IPS DF 4.7 (cell line): ENCODE measurements around the gene SNRPA1.

Experiments
- DNase-seq: peaks from one replicate; pipeline ENCODE4 v3.0.0-alpha.2; 2013; ENCODE audit warnings: low spot score; ENCODE audit errors: extremely low read depth

SNRPA1 gene

DNA sequence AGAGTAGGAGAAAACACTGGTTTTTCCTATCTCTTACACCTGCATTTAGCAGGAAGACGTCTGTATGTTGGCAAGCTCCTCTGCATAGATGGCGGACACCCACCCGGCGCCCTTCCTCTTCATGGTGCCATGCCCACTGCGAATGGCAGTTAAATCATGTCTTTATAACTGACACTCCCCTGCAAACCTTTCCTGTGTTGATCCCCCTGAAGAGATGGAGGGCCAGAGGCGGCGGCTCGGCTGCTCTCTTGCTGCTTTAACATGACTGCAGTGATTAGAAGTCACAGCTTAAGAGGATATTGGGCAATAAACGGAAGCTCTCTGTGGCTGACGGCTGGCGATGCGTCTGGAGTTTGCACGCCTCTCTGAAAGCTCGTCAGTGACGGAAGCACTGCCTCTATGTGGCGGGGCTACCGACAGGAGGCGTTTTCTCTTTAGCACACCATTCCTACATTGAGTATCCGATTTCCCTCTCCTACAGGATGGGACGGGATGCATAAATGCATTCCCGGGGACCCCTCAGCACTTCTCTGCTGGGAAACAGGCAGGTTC is 25.5 kb upstream of the SNRPA1 start:
- DNase-seq: no peak

DNA sequence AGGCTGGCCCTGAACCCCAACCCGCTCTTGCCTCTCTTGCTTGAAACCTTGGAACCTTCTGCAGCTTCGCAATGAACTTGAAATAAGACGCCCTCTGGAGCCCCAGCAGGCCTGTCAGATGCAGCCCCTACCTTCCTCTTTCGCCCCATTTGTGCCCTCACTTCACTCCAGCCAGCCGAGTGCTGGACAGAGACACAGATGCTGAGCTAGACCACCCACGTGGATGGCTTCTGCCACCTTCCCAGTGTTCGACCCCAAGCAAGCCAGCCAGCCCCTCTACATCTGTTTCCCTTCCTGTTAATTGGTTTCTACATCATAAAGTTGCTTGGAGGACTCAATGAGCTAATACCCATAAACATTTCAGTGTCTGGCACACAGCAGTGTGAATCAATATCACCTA is 23.8 kb upstream of the SNRPA1 start:
- no peak for DNase-seq

DNA sequence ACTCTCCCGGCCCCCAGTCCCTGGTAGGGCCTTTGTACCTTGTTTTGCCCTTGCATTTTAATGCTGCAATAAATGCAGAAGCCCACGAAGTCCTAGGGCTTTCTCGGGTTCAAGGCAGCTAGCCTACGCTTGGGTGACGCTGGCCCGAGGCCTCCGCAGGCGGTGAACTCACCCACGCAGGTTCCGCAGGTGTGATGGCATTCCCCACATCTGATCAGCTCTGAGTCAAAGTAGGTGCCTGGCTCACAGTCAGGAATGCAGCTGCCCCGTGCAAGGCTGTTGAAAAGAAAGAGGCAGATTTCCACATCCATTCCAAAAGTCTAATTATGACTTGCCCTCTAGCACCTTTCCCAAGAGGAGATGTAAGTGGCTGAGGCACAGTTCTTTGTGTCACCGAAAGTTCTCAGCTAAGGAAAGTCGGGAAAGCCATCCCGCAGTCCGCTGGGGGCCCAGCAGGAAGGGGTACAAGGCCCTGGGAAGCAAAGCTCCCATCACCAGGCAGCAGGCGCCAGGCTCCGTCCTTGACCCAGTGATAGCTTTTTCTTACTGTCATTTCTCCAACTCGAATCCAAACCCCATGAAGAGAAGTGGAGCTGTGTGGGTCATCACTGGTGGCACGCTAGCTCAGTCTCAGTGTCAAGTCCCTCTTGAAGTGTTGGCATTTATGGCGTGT is 23.2 kb upstream of the SNRPA1 start:
- DNase-seq: no peak

DNA sequence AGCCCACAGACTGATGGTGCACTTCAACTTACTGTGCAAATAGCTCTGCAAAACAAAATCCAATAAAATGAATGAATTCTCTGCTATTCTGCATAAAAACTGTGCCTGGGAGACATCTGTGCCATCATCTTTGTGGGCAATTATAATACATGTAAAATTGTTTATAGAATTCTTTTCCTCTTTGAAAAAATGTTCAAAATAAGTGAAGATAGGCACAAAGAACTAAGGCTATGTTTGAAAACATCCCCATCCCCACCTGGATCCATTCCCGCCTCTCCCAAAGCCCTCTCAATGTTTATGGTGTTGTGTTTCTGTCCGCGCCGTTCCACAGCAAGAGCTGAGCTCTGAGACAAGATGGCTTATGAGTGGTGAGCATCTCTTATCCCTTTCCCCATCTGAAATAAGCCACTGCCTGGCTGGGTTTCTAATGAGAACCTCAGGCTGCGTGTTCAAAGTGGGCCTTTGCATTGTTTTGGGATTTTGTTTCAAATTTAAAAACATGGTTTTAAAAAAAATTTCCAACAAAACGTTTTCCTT is 22.4 kb upstream of the SNRPA1 start:
- no peak for DNase-seq

DNA sequence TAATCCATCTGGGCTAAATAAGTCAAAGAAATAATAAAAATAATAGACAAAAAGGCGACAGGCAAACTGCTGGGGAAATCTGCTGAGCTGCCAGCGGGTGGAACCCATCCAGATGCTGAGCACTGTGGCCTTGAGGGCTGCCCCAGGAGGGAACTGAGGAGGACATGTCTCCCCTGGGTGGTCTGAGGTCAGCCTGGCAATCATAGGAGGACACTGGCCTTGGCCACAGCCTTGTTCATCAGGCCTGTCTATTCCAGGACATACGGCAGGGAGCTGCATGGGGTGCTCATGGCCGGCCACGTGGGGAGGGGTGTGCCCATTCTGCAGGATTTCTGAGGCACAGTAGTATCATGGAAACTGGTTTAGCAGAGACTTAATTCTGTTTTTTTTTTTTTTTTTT is 21.5 kb upstream of the SNRPA1 start:
- no peak for DNase-seq

DNA sequence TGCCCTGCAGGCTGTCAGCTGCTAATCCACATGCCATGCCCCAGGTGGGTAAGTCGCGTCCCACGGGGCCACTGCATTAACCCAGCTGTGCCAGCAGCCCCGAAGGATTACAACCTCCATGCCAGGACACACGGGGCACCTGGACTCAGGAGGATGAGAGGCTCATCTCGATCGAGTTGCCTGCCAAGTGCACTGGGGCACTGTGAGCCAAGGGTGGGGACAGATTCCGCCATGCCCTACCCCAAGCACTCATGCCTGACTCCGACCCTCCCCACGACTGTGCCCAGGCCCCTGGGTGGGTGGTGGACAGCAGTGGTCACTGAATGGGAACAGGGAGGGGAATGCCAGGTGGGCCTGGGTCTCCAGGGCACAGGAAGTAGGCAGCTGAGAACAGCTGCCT is 20.7 kb upstream of the SNRPA1 start:
- DNase-seq: no peak

DNA sequence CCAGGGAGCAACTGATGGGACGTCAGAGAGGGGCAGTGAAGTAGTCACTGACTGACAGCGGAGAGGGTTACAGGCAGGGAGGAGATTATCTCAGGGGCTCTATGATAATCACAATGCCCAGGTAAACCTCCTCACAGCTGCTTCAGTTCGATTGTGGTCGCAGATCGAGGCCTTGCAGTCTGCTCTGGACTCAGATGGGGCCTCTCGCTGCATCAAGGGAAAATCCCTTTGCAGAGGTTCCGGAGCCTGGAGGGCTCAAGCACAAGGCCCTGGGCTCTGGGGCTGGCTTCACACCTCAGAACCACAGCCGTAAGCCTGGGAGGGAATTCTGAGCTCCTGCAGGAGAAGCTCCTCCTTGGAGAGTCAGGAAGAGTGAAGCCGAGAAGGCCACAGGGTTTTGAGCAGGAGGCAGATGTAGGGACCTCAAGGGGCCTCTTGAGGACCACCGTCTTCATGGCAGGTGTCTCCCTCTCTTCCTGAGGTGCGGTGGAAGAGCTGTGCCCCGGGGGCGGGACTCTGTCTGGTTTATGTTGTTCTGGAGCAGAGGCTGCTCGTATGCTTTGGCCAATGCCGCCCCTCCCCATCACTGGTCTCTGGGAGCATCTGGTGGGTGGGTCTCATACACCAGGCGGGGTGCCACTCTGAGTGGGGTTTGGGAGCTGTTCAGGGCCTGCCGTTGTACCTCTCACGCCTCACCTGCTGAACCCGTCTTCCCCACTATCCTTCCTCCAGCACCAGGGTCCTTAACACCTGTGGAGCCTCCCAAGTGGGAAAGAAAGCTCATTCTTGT is 19.5 kb upstream of the SNRPA1 start:
- DNase-seq: no peak

DNA sequence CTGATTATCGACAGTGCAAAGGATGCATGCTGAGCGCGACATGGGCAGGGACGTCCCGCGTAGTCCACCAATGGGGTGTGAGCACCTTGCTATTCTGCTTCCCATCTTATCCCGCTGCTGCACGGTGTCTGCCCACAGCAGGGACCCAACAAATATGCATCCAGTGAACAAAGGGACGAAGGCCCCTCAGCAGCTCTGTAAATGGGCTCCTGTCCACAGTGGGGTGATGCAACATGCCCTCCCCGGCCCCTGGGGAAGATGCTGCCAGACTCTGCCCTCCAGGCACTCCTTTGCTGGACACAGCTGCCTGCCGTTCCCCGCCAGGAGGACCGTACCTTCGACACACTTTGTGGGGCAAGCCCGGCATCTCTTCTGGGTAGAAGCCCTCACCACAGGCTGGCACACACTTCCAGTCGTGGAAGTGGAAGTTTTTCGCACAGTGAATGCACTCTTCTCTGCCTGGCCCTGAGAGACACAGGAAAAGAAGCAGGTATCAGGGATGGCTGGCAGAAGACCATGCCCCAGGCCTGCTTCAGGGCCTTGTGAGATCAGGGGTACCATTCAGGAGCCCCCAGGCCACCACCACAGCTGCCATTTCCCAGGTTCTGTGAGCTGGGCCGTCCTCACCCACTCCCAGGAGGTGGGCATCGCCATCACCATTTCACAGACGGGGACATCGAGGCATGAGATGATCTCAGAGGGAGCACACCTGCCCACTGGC is 18.2 kb upstream of the SNRPA1 start:
- DNase-seq: no peak

DNA sequence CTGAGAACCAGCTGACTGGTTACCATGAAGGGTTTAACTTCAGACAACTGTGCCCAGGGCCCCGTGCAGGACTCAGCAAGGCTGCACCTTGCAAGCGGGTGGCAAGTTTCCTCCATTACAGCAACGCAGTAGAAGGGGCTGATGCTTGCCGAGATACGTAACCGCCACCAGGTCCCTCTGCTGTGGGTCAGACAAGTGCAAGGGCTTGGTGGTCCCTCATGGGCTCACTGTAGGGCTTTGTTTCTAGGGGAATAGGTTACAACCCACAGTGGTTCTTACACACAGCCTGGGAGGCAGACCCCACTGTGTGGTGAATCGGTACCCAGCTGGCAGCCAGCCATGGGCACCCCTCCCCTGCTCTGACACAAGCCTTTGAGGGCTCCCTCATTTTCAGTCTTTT is 15.5 kb upstream of the SNRPA1 start:
- DNase-seq: no peak

DNA sequence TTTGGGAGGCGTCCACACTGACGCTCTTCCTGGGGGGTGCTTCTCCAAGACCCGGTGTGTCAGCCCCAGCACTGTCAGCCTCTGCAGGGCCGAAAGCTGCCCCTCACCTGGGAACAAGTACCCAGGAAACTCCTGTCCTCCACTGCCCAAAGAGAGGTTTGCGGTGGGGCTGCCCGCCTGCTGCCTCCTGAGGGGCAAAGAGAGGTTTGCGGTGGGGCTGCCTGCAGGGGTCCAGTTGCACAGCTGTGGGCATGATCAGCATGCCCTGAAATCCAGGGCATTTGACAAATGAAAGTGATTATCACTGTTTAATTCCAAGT is 15.1 kb upstream of the SNRPA1 start:
- no peak for DNase-seq

DNA sequence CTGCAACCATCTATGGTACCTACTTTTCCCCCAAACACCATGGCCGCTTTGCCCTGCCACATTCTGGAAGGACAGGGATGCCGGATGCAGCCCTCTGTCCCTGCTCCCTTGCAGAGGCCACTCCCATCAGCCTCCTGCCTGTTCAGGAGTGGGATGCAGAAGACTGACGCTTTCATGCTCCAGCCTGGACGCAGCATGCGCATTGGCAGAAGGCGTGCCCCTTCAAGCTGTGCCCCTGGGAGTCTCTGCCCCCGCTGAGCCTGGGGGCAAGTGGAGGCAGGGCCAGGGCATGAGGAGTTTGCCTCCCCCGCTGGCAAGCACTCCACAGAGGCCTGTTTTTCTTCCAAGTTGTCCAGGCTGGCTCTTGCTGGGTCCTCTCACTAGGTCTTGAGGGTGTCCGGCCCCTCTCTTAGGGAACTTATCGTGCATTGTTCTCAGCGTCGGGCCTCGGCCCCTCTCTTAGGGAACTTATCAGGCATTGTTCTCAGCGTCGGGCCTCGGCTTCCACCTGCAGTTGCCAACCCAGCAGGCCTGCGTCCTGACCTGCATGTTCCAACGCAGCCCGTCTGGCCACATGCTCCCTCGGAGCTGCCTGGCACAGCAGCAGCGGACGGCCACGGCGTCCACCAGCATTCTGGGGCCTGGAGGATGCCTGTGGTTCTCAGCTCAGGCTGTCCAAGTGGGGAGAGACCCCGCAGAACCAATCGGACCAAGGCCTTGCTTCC is 14.6 kb upstream of the SNRPA1 start:
- DNase-seq: no peak

DNA sequence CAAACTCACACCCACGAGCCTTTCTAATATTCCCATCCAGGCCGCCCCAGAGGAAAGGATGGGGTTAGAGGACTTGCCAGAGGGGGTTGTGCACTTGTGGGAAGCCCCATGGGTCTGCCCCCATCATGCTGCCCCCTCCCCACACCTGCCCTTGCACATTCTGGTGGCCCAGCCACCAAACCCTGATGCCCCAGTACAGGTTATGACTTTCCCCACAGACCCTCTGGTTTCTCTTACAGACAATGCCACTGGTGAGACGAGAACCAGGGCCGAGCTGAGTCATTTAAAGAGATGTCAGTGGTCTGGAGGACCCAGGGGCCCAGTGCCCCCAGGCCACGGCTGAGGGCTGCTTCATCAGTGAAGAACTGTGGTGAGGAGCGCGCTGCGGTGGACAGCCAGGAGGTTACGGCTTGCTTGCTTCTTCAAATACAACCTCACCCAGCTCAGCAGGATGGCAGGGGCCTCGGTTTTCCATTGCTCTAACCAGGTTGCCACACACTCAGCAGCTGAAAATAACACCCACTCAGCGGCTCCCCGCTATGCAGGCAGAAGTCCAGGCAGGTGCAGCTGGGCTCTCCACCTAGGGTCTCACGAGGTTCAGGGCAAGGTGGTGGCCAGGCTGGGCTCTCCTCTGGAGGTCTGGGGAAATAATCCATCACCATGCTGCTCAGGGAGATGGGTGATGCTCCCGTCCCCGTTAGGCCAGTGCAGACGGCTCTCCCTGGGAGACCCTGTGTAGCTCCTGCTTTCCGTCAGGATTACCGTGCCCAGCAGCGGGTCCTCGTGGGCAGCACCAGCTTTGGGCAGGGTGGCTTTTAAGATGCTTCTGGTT is 13.8 kb upstream of the SNRPA1 start:
- DNase-seq: no peak

DNA sequence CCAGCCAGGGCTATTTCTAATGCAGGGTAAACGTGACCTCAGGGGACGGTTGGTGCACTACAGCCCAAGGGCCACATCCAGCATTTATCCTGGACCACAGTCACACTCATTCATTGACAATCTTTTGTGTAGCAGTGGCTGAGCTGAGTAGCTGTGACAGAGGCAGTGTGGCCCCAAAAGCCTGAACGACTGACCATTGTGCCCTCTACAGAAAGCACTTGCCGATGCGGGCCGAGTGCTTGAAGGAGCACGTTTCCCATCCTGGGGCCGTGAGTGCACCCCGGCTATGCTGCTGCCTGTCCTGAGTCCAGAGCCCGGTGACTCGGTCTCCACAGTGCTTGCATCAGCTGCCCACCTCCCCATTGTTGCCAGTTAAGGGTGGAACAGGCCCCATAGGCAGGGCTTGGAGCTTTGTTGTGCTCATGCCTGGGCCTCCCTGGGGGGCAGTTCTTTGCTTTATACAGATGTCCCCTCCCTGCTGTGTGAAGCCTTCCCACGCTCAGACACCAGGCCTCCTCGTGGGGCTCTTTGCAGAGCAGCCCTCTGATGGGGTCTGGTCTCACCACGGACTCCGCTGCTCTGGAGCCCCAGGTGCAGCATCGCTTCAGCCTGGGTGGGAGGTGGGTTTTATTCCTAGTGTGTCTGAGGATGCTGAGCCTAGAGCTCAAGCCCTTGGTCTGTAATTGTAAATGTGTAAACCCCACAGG is 13.0 kb upstream of the SNRPA1 start:
- no peak for DNase-seq

DNA sequence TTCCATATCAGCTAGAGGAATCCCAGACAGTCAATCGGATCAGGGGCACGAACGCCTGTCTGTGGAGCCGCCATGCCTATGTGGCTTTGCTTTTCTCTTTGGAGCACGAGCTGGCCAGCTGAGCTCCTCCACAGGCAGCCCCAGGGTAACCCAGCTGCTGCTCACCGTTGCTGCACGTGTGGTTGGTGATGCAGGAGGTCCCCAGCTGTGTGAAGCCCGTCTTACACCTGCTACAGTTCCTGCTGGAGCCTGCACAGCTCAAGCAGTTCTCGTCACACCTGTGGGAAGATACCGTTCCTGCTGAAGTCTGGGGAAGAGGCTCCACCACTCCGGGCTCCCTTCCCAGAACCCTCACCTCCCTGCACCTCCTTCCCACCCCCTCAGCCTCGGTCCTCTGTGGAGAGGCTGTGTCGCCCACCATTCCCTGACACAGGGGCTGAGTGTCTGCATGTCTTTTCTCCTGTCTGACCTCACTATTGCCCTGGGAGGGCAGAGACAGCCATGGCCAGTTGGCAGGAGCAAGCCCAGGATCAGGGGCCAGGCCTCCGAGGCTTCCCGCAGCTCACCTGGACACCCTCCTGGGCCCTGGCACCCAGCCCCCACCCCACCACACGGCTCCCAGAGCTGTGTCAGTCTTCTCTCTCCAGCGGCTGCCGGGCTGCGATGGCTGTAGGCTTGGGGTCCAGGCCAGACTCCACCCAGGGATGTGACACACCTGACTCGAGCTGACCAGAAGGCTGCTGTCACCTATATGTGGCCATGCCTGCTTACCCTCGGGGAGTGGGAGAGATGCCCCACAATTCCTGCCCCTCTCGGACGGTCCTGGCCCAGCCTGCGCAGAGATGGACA is 12.2 kb upstream of the SNRPA1 start:
- DNase-seq: no peak

DNA sequence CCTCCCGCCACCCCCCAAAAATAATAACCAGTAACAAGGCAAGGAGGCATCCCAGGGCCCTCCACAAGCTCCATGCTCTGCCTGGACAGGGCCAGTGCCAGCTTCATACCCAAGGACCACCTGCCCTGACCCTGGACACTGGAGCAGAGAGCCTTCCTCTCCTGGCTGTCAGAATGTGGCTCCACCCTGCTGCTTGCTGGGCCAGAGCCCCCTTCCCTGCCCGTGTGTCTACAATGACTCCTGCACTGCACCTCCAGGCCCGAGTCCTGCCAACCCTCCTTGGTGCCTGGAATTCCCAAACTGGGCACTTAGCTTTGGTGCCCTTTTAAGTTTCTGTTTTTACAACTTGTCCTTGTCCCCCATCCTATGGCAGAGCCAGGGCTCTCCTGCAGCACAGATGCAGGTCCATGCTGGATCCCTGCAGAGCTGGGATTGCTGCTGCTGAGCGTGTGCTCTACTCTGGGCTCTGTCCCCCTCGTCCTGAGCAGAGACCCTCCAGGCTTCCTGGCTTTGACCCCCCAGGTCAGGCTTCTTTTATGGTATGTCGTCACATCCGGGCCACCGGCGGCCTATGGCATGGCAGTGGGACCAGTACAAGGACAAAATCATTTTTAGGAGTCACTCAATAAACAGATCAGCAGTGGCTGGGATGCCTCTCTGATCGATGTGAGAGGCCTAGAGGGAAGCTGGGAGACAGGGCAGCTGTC is 11.4 kb upstream of the SNRPA1 start:
- DNase-seq: no peak

DNA sequence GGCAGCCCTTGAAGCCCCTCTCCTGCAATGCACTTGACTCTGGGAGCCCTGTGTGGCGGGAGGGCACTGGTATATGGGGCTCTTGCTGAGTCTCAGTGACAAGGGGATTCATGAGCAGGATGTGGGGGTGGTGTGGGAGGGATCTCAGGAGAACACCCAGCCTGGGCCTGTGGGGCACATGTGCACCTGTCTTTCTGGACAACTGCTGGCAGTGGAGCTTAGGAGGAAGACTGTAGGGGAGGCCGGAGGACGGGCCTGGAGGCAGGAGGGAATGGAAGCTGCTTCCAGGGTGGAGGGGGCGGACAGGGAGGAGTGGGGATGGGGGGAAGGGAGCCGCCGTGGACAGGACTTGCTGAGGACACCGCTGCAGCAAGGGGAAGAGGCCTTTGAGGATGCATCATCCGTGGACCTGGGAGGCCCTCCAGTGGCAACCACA is 10.8 kb upstream of the SNRPA1 start:
- DNase-seq: no peak

DNA sequence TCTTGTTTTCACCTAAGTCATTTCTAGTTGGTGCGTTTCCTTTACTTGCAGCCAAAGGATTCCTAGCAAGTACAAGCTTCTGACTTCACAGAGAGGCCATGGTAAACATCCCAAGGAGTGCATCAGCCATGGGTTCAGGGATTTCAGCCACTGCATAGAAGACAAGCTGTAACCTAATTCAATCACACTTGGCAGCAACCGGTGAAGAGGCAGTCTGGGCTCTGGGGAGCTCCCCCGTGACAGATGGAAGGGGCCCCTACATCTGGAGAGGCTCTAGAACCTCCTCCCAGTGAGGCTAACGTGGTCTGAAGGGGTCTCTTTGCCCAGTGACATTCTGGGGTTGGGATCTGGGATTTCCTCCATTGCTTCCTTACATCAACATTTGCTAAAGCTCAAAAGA is 8.4 kb upstream of the SNRPA1 start:
- no peak for DNase-seq
